Psoas muscle (tissue), 8 donors: ENCODE results near the gene WDR35. TPM values are rescaled to one million over a fixed set of nuclear protein-coding genes. Genes with fewer than 3 reads are reported as not detected.

ENCODE experiments used
- ATAC-seq, 4 donors: fragments of 200-7000 bp; cut with Tn5 transposase; one replicate each; pipeline ENCODE4 v1.9.1; 2020; ENCODE audit warnings: moderate library complexity in 3 of 4, mild to moderate bottlenecking in 2 of 4
- DNase-seq, 2 donors: peaks; one replicate each; pipeline ENCODE4 v3.0.0-alpha.2; 2020
- H3K27ac ChIP-seq: fragments of 200-600 bp; one replicate; pipeline ENCODE4 v1.8.0; 2022
- H3K27me3 ChIP-seq, 3 donors: fragments of 200-600 bp in 1 of 3; one replicate each; pipeline versions ENCODE4 v1.6.1 to v1.8.0; 2013 to 2022; ENCODE audit warnings: low read length in 2 of 3, mild to moderate bottlenecking in 2 of 3, moderate library complexity in 1 of 3; ENCODE audit not compliant: insufficient read depth in 3 of 3
- H3K36me3 ChIP-seq, 2 donors: fragments of 200-600 bp in 1 of 2; one replicate each; pipeline versions ENCODE4 v1.6.1 to v1.8.0; 2013 to 2022; ENCODE audit warnings: low read depth in 1 of 2, mild to moderate bottlenecking in 1 of 2, moderate library complexity in 1 of 2; ENCODE audit not compliant: insufficient read depth in 1 of 2
- H3K4me1 ChIP-seq: fragments of 200-600 bp; one replicate; pipeline ENCODE4 v1.8.0; 2022
- H3K4me3 ChIP-seq: fragments of 200-600 bp; one replicate; pipeline ENCODE4 v1.8.0; 2022; ENCODE audit warnings: mild to moderate bottlenecking
- H3K9me3 ChIP-seq: fragments of 200-600 bp; one replicate; pipeline ENCODE4 v1.8.0; 2022
- WGBS, 3 donors: extraction: QIAGEN DNeasy Blood & Tissue Kit; methylation state at CpG; one replicate each; pipeline versions ENCODE4 v1.1.6 to v1.1.7; 2013; 5-methylcytosine and 5-hydroxymethylcytosine counted together
- intact Hi-C, 2 donors: fragments of 100-400 bp; cut with DNase I; formaldehyde crosslinking; loops; one replicate each; pipeline versions ENCODE4 v1.11.0 to v1.14.2; 2022
- polyA plus RNA-seq, 3 donors: library from polyadenylated mRNA; stranded (reverse); fragments of 200-250 nt; gene quantifications; one replicate each; pipeline ENCODE4 v1.2.3, GENCODE V29; 2013
- total RNA-seq, 4 donors: library from RNA; stranded (reverse); fragmentation: NEBNext Ultra II Directional in 2 of 4; extraction: Animal tissue kit (Norgen Biotek cat#: 25700) in 2 of 4; gene quantifications; one replicate each; pipeline versions ENCODE4 v1.2.1 to v1.2.4, GENCODE V29; 2021 to 2023
- TF ChIP-seq, protein P1 (sequence below): fragments of 200-600 bp; IDR thresholded peaks from one replicate; pipeline ENCODE4 v1.8.0; 2022; ENCODE audit warnings: antibody characterized with exemption
- donor health status: healthy with polysubstance abuse.
- donor health status: DM: no; HTN: no; CAD: no; lungs with moderate emphysema.
- donor health status: Bipolar disorder and iron deficiency.
- donor health status: healthy.
- donor health status: DM: yes; HTN: yes; CAD: no.
- donor health status: DM: no; HTN: no; CAD: no.
- donor health status: DM: no; HTN: no; CAD: no.
- donor health status: DM: yes; HTN: yes; CAD: no.

The WDR35 gene
- total and polyA plus RNA-seq, 7 donors = 1.7 to 6.1 (median 3.4) TPM

DNA sequence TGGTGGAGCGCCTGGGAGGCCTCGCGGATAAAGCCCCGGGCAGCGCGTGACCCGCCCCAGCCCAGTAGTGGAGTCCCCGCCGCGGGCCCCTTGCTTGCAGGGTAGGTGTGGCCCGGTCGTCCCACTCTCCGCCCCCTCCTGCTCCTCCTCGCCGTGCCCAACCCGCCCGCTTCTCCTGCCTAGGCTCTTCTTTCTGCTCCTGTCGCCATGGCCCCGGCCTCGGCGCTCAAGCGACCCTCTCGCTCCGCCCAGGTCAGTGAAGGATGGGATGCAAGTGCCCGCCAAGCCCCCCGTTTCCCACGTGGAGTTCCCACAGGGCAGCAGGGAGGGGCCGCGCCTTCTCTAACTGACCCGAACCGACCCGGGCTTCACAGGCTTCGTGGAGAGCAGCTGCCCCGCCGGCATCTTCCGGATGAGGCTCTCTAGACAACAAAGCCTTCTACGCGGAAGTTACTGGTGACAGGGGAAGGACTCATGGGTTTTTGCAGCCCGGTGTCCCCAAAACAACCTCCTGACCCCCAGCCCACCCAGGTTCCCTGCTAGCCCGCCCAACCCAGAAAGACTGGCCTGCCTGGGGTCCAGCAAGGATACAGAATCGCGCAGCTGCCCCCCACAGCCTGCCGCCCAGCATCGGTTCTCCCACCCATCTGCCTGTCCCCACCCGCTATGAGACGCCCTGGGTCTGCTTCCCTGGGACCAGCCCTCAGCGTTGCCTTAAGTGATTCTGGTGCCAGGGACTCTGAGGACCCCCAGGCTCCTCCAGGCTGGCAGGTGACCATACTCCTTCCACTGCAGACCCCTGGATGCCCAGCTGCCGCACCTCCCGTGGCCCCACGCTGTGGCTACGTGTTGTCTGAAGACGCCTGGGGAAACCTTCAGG lies 121.0 kb downstream of the WDR35 start:
- DNase-seq (peak; percentile 45 to 66), ATAC-seq (peak; percentile 27 to 74 (median 50))
- 17 to 22% (median 21%) methylated on average over 49 to 52 of the region's 52 CpGs for WGBS, 3 donors
- no peak overlapping the region for H3K27ac ChIP-seq
- H3K4me3 ChIP-seq = peak overlapping the region; percentile 58
- H3K9me3 ChIP-seq = no peaks in the 10 kb centered on the region
- TF ChIP-seq, protein P1, sequence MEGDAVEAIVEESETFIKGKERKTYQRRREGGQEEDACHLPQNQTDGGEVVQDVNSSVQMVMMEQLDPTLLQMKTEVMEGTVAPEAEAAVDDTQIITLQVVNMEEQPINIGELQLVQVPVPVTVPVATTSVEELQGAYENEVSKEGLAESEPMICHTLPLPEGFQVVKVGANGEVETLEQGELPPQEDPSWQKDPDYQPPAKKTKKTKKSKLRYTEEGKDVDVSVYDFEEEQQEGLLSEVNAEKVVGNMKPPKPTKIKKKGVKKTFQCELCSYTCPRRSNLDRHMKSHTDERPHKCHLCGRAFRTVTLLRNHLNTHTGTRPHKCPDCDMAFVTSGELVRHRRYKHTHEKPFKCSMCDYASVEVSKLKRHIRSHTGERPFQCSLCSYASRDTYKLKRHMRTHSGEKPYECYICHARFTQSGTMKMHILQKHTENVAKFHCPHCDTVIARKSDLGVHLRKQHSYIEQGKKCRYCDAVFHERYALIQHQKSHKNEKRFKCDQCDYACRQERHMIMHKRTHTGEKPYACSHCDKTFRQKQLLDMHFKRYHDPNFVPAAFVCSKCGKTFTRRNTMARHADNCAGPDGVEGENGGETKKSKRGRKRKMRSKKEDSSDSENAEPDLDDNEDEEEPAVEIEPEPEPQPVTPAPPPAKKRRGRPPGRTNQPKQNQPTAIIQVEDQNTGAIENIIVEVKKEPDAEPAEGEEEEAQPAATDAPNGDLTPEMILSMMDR = no peak
- no peaks in the 10 kb centered on the region for H3K4me1 ChIP-seq
- H3K36me3 ChIP-seq = no peaks in the 10 kb centered on the region
- H3K27me3 ChIP-seq = no peaks in the 10 kb centered on the region
- intact Hi-C loops = loop anchor here in 1 of 2 donors (10.0 kb wide), 1 partner anchor 1484 kb away; no protein-coding TSS in a partner anchor

DNA sequence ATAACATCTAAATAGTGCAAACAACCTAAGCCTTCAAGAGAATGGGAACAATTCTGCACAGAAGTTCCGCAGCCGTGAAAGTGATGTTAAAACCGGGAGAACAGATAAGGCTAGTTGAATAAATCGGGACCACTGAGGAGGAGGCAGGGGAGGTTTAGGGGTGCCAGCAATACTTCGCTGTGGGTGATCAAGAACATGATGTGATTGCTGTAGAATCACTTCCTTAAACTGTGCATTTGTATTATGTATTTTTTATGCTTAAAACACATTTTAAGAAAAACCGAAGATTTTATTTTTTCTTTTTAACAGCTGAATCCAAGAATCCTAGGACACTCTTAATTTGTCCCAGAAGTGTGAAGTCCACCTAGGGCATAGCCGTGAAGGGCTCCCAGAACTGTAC lies 121.7 kb downstream of the WDR35 start:
- no peak overlapping the region for H3K27ac ChIP-seq
- TF ChIP-seq, protein P1 = no peak
- no peaks in the 10 kb centered on the region for H3K27me3 ChIP-seq
- WGBS, 3 donors = 75 to 80% (median 79%) methylated on average over 7 of the region's 7 CpGs
- H3K9me3 ChIP-seq = no peaks in the 10 kb centered on the region
- H3K4me3 ChIP-seq = peak overlapping the region; percentile 58
- no peak for DNase-seq
- H3K36me3 ChIP-seq = no peaks in the 10 kb centered on the region
- intact Hi-C loops = loop anchor here in 1 of 2 donors (10.0 kb wide), 1 partner anchor 1483 kb away; no protein-coding TSS in a partner anchor
- no peak for ATAC-seq
- peaks cover 5% of the 10 kb centered on the region for H3K4me1 ChIP-seq

DNA sequence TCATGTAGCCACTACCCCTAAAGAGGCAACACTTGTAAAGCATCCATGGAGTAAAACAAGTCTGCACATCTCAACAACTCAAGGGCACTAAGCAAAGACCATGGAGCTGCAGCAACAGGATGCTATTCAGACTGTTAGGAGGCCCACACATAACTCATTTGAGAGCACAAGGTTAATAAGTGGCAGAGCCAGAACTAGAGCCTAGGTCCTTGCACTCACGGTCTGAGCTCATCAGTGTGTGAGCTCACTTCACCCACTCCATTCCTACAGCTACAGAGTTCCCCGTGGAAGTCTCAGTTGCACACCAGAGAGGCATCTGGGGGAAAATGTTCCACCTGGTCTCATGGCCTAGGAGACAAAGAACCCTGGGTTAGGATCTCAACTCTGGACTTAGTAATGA lies 123.1 kb downstream of the WDR35 start:
- Histone ChIP-seq H3K36me3 (no peaks in the 10 kb centered on the region), H3K4me3 (no peak overlapping the region), H3K9me3 (no peaks in the 10 kb centered on the region), H3K27me3 (no peaks in the 10 kb centered on the region), H3K27ac (no peak overlapping the region), H3K4me1 (peaks cover 6% of the 10 kb centered on the region)
- DNase-seq (no peak), ATAC-seq (no peak)
- WGBS, 3 donors = 90 to 97% (median 90%) methylated on average over 2 of the region's 2 CpGs
- TF ChIP-seq, protein P1 = no peak
- intact Hi-C loops = loop anchor here in 1 of 2 donors (10.0 kb wide), 1 partner anchor 1482 kb away; no protein-coding TSS in a partner anchor

DNA sequence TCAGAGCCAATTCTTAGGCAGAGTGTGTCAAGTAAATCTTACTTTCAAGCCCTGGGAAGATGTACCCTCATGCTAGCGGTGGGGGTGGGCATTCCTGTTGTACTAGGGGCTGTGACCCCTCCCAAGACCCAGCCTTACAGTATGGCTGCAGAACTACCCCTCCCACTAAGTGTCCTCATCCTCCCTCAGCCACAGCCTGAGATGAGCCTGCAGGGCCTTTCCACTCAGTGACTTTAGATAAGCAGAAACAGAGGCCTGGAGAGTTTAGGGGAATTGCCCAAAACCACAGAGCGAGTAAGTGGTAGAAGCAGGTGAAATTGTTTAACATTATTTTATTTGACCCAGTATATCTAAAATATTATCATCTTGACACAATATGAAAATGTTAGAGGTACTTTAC lies 124.8 kb downstream of the WDR35 start:
- H3K27ac ChIP-seq = no peak overlapping the region
- DNase-seq = no peak
- H3K36me3 ChIP-seq = no peaks in the 10 kb centered on the region
- no peak for ATAC-seq
- H3K27me3 ChIP-seq = no peaks in the 10 kb centered on the region
- no peak overlapping the region for H3K4me3 ChIP-seq
- H3K4me1 ChIP-seq = peaks cover 6% of the 10 kb centered on the region
- intact Hi-C loops = loop anchor here in 1 of 2 donors (10.0 kb wide), 1 partner anchor 1480 kb away; no protein-coding TSS in a partner anchor
- TF ChIP-seq, protein P1 = no peak
- WGBS, 3 donors = 93 to 99% (median 94%) methylated on average over 2 of the region's 2 CpGs
- no peaks in the 10 kb centered on the region for H3K9me3 ChIP-seq
